Embryonic facial prominence (tissue), 1 donor: ENCODE results near the gene RAB6A.
A peak's percentile ranks its signal among the peaks of the same experiment; 100 is the strongest.
"Not testable (repeated sequence)": the region's sequence is repeated elsewhere in the genome, so short reads cannot be mapped to it uniquely, and the experiment has no call there.

ENCODE experiments used
- DNase-seq: peaks from one replicate; pipeline ENCODE4 v3.0.0-alpha.2; 2016; ENCODE audit errors: extremely low spot score

Gene RAB6A

DNA sequence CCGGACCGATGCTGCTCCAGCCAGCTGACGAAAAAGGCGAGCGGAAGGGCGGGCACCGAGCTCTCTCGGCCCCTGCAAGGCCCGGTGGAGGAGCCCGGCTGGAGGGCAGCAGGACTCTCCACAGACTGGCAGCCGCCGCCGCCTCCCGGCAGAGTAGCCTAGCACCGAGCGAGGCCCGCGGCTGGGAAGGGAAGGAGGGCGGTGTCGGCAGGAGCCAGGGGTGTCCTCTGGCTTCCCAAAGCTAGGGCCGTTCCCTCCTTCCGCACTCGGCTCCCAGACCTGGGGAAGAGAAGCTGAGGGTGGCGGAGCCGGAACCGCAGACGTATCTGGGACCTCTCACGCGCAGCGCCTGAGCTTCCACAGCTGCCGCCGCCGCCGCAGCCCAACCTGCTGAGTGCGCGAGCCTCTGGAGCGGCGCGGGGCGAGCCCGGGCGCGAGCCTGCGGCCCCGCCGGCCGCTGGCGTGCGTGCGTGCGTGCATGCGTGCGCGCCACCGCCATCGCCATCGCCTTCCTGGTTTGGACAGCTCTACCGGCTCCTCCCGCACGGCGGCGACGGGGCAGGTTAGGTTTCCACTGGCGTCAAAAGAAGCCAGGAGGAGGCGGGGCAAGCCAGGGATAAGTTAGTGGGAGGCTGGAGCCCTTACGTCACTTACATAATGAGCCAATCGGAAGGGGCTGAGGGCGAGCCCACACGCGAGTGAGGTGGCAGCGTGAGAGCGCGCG, at the start of gene RAB6A:
Gene RAB6A, minus strand, starts transcription at position 396 of the 724 bp plus-strand sequence. CDS start 439 bp downstream, outside the sequence.
- DNase-seq = peak; percentile 99

DNA sequence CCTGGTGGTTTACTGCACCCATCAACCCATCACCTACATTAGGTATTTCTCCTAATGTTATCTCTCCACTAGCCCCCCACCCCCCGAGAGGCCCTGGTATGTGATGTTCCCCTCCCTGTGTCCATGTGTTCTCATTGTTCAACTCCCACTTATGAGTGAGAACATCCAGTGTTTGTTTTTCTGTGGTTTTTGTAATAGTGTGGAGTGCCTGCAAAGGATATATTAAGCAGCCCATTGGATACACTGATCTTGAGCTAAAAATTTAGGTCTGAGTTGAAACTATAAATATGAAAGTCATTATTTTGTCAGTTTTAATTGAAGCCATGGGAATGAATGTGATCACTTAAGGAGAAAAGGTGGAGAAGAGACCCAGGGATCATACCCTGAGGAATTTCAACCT, 49.8 kb upstream of the RAB6A start:
- no peak for DNase-seq

DNA sequence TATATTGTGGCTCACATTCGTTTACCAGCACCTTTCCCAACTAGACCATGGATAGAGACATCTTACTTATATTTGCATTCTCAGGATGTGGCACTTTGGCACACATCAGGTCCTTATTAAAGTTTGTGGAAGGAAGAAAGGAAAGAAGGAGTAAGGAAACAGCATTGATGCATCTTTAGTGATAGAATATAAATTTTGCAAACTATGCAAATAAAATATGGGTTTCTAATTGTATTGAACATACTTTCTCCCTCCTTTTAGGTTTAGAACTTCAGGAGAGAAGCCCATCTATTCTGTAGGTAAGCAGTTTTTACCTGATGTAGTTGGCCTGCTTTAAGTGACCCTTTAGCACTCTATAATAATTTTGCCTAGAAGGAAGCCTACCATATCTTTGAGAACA, 47.2 kb upstream of the RAB6A start:
- DNase-seq = no peak

DNA sequence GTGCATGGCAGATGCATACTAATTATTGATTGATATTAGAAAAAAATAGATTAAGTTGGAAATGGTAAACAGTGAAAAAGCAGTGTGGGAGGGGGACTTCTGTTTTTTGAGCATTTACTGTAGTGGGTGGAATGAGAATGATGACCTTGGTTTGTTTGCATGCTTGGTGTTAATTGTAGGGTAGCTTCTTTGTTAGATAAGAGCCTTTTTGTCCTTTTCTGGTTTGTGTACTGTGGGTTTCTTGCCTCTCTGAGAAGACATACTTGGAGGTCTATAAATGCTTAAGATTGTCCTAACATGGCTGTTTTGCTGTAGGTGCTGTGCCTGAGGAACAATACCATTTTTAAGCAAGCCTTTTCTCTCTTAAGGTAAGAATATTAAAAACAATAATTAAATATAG, 43.8 kb upstream of the RAB6A start:
- no peak for DNase-seq

DNA sequence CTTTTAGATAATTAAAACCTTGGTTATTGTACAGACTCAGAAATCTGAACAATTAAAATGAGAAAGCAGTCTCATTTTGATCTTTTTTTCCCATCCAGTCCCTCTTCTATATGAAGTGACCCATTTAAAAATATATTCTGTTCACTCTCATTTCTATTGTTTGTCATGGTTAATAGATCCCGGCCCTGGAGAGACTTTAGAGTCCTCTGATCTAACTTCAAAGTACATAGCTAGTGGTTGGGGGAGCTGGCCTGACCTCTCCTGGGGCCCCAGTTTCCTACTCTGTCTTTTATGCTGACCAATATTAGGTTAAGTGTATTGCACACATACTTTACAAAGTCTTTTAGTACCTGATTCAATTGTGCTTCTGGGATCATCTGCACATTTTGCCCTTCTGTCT, 40.3 kb upstream of the RAB6A start:
- DNase-seq = no peak

DNA sequence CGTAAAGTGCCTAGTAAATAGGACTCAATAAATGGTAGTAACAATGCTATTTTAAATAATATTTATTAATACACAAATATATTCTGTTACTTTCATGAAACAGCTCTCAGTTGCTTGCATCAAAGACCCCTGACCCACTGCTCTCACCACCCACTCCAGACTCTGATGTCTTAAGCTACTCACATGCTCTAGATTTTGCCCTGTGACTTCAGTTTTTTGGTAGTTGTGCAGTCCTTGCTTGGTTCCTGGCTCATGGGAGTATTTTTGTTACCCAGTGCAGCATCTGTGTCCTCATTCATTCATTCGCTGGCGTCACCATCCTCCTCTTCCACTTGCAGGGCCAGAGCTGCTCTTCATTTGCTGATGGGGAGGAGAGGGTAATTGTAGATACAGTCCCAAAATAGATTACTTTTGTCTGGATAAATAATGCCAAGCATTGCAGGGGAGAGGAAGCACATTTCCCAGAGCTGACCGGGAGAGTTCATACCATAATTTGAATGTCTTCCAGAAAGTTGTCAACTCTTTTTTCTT, 39.5 kb upstream of the RAB6A start:
- DNase-seq = no peak

DNA sequence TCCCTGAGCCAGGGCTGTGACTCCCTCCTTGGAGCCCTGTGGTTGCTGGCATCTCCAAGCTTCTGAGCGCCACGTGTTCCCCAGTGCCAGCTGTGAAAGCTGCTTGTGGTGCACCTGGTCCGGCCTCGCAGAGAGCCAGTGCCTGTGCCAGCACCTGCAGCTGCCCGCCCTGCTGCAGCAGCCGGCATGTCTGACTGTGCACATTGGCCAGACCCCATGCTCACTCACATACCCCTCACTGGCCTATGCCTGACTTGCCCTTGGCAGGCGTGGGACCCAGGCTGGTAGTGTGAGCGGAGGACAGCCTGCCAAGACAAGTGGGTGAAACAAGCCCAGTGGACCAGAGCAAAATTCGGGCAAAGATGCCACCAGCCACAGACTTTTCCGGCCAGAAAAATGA, 36.6 kb upstream of the RAB6A start:
- DNase-seq = no peak

DNA sequence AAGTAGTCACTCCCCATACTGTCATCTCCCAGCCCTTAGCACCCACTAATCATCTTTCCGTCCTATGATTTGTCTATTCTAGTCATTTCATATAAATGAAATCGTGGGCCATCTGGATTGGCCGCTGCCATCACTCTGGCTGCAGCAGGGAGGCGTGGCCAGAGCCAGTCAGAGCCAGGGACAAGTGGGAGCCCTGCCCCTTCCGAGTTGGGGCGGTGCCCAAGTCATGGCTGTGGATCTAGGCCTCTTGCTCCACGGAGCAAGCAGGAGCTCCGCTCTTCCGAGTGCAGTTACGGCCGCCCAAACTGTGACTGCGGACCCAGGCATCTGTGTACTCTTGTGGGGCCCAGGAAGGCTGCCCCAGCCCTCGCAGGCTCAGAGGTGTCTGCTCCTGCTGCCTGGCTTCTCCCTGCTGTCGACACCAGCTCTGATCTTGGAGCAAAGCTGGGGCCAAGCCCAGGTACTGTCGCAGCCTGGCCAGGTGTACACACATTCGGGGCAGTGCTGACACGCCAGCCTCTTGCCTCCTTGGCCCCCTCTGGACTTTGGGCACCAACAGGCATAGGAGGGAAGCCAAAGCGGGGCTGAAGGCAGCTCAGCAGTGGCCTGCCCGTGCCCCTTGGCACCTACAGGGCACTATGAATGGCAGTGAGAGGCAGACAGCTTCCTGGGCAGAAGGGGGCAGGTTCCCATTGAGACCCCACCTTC, 35.2 kb upstream of the RAB6A start:
- no peak for DNase-seq

DNA sequence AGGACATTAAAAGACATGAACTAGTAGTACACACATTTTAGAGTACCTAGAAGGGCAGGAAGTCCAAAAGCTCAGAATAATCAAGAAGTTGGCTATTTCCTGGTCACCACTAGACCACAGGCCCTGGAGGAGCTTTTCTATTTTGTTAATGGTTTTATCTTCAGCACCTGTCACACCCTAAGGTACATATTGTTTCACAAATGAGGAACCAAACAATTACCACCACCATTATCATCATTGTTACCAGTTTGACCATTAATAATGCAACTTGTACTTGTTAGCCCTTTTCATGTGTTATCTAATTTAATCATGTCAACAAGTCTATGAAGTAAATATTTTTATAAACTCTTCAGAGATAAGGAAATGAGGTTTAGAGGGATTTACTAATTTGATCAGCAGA, 31.7 kb upstream of the RAB6A start:
- DNase-seq = no peak

DNA sequence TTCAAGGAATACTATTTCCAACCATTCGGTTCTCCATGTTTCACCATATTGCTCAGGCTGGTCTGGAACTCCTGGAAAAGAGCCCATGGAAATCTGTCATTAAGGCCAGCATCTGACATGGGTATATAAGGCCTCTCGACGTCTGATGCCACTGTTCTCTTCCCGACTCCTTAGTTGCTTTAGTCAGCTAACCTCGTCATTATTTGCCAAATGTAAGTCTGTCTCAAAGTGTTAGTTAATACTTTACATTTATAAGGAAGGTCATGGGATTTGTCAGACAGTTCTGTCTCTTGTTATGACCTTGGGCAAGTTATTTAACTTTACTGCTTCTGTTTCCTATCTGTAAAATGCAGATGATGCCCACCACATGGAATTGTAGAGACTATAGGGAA, 28.4 kb upstream of the RAB6A start:
- no peak for DNase-seq

DNA sequence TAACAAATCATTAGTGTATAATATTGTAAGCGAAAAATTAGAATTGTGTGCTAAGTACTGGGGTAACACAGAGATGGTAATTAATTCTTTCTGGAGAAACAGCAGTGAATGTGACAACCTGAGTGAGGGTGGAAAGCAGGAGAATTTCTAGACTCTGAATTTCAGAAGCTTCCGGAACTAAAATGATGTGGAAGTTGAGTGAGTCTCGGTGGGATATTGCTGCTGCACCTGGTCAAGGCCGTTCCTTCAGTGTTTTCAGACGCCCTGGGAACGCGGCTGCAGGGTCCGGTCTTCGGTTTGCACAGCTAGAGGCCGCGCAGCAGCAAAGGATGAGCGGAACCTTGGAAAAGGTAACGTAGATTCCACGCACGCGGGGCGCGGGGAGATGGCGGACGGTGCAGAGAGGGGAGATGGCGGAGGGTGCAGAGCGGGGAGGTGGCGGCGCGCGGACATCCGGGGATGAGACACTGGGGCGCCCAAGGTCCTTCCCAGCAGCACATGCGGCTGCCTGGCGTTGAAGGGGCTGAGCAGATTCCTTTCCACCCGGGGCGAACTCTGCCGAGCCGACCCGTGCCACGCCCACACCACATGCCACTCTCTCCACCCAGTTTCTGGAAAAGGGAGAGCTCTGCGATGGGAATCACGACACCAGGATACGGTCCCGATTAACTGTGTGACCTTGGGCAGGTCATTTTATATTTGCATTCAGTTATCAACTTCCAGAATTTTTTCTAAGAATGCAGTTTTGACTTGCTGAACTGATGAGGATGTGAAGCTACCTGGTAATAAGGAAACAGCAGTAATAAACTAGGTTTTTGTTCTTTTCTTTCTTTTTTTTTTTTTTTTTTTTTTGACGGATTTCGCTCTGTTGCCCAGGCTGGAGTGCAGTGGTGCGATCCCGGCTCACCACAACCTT, 27.0 kb upstream of the RAB6A start, which contains the start of gene MRPL48:
Gene MRPL48, plus strand, starts transcription at position 232 of the 916 bp plus-strand sequence. Its CDS starts 98 bp downstream, at position 330.
- peak; percentile 80 for DNase-seq

DNA sequence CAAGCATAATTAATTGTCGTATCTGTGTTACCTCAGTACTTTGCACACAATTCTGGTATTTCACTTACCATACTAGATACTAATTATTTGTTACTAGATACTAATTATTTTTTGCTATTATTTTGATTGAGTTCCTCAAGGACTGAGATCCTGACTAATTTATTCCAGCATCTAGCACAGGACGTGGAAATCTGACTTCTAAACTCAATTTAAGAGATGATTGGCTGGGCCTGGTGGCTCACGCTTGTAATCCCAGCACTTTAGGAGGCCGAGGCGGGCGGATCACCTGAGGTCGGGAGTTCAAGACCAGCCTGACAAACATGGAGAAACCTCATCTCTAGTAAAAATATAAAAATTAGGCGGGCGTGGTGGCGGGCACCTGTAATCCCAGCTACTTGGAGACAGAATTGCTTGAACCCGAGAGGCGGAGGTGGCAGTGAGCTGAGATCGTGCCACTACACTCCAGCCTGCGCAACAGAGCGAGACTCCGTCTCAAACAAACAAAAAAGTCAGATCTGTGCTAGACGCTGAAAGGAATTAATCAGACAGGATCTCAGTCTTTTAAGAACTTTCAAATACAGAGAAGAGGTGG, 26.3 kb upstream of the RAB6A start:
- DNase-seq = no peak

DNA sequence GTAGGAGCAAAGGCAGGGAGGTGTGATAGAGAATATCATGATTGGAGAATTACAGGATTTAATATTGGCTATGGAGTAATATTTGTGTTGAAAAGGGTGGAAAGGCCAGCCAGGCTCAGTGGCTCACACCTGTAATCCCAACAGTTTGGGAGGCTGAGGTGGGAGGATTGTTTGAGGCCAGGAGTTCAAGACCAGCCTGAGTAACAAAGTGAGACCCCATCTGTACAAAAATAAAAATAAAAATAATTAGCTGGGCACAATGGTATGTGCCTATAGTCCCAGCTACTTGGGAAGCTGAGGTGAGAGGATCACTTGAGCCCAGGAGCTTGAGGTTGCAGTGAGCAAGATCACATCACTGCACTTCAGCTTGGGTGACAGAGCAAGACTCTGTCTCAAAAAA, 24.6 kb upstream of the RAB6A start:
- not testable (repeated sequence) for DNase-seq

DNA sequence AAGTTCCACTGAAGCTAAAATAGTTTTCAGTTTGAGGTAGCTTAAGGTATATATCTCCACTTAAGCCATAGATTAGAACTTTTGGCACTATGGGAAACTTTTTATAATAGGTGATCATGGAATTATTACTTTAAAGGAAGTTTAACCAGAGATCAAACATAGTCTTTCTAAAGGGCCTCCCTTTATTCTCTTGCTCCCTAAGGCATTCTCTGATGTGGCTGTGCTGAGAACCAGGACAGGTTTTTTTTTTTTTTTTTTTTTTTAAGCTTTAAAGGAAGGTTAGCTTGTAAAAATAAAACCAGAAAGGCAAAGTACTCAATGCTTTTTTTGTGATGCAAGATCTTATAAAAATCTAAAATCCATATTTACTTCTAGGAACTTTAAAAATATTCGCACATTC, 23.9 kb upstream of the RAB6A start:
- no peak for DNase-seq

DNA sequence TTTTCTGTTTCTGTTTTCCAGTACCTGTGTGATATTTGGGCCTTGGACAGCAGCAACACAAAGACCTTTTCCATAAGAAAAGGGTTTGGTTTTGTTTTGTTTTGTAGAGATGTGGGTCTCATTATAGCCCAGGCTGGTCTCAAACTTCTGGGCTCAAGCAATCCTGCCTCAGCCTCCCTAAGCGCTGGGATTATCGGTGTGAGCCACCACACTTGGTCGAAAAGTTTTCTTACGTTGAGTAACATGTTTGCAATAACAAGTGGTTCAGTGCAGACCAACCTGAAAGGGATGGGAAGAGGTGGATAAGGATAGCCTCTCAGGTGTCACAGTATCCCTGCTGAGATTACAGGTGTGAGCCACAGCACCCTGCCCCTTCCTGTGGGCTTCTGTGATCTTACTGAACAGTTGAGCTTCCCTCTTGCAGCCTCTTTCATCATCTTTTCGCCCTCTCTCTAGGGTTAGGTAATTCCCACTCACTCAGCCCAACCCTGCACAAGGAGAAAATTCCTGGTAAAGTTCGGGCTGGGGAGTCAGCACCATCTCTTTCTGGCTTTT, 23.3 kb upstream of the RAB6A start:
- no peak for DNase-seq

DNA sequence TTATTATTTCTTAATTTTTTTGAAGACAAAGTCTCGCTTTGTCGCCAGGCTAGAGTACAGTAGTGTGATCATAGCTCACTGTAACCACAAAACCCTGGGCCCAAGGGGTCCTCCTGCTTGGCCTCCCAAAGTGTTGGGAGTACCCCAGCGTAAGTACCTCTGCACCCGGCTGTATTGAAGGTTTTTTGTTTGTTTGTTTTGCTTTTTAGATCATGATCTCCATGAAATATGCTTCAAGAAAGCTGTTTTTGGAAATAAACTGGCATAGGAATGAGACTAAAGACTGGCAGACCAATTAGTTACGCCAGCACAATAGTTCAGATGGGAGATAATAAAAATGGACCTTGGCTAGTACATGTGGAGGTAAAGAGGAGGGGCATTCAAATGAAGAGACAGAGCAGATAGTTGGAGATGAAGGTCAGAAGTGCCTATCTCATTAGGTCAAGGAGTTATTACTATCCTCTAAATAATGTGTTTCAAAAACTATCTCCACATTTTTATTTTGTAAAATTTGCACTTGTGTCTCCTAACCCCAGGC, 22.7 kb upstream of the RAB6A start:
- no peak for DNase-seq

DNA sequence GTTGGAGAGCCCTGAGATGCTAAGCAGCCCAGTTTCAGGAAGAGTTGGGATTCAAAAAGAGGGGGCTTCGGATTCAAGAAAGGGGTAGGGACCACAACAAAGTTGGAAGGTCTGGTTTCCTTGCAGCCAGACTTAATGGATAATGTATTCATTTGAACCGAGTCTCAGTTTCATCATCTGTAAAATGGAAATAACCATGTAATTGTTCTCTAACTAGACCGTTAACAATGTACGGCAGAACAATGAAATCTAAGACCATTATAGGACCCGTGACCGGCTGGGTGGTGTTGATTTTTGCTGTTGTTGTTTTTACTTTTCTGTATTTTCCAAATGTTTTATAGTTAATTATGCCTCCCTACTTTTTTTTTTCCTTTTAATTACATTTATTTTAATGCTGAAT, 20.4 kb upstream of the RAB6A start:
- DNase-seq = no peak

DNA sequence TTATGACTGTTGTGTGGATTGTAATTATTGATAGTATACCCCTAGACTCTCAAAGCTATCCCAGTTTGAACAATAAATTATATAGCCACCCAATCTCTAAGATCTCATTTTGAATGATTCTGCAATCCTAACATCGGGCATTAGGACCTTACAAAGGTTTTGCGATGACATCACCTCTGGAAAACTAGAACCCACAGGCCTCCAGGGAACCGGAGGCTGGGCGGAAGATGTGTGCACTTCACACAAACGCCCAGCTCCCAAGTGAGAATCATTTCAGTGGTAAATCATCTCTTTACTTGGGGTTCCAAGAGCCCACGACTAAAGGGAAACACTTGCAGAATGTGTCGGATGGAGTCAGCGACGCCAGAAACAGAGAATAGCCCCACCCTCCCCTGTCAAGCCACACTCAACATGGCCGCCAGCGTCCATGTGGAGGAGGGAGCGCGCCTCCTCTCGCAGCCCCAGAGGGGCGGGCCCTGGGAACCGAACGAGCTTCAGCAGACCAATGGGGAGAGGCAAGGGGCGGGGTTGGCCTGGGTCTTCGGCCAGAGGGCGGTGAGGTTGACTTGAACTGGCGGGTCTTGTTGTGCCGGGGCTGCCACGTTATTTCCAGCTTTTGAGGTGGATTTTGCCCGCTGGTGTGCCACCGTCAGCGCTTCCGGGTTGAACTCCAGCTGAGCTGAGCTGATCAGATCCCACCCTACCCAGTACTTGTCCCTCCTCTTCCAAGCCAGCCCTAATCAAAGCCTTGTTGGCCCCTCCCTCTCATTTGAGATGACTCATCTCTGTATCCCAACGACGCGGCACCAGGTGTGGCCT, 18.4 kb upstream of the RAB6A start:
- peak; percentile 94 for DNase-seq

DNA sequence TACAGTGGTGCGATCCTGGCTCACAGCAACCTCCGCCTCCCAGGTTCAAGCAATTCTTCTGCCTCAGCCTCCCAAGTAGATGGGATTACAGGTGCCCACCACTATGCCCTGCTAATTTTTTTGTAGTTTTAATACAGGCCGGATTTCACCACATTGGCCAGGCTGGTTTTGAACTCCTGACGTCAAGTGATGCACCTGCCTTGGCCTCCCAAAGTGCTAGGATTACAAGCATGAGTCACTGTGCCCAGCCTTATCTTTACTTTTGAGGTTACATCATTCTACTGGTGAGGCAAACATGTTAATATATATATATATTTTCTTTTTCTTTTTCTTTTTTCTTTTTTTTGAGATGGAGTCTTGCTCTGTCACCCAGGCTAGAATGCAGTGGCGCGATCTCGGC, 9.9 kb upstream of the RAB6A start:
- not testable (repeated sequence) for DNase-seq

DNA sequence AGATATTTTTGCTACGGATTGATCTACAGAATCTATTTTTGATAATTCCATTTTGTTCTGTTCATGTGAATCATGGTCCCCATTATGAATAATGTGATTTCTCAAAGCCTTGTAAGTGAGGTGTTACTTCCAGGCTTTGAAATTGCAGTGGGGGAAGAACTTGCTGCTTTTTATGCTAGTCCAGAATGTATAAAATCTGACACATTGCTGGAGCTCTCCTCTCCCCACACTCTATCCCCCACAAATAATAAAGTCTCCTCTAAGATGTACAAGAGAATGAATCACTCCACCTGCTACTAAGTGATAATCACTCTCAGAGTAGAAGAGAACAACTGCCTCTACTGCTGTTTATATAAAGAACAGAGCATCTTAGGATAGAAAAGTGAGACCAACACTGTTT, 5.9 kb upstream of the RAB6A start:
- no peak for DNase-seq
